Thymus (tissue), 11 donors: ENCODE measurements around the gene ELL2. TPM values are rescaled to one million over a fixed set of nuclear protein-coding genes. Genes with fewer than 3 reads are reported as not detected.

Experiments used
- DNase-seq, 9 donors: peaks; one replicate each; pipeline ENCODE4 v3.0.0-alpha.2; 2013; ENCODE audit warnings: low spot score in 9 of 9, low read depth in 6 of 9, missing footprints in 1 of 9
- H3K27ac ChIP-seq, 2 donors: one replicate each; pipeline ENCODE4 v1.5.1; 2013; ENCODE audit warnings: control low read depth in 1 of 2, low read depth in 1 of 2, low read length in 1 of 2, mild to moderate bottlenecking in 1 of 2, moderate library complexity in 1 of 2
- H3K27me3 ChIP-seq, 2 donors: one replicate each; pipeline ENCODE4 v1.5.1; 2013; ENCODE audit warnings: low read length in 1 of 2; ENCODE audit not compliant: control insufficient read depth in 2 of 2, insufficient read depth in 1 of 2
- H3K36me3 ChIP-seq, 2 donors: one replicate each; pipeline ENCODE4 v1.5.1; 2013; ENCODE audit warnings: low read length in 1 of 2, mild to moderate bottlenecking in 1 of 2, moderate library complexity in 1 of 2; ENCODE audit not compliant: control insufficient read depth in 2 of 2, insufficient read depth in 2 of 2
- H3K4me1 ChIP-seq, 2 donors: one replicate each; pipeline ENCODE4 v1.5.1; 2013; ENCODE audit warnings: low read length in 2 of 2; ENCODE audit not compliant: control insufficient read depth in 2 of 2, insufficient read depth in 2 of 2
- H3K4me3 ChIP-seq, 2 donors: one replicate each; pipeline ENCODE4 v1.5.1; 2013; ENCODE audit warnings: low read length in 2 of 2, control low read depth in 1 of 2, mild to moderate bottlenecking in 1 of 2
- H3K9me3 ChIP-seq, 2 donors: one replicate each; pipeline ENCODE4 v1.5.1; 2013; ENCODE audit warnings: low read length in 1 of 2, mild to moderate bottlenecking in 1 of 2; ENCODE audit not compliant: control insufficient read depth in 2 of 2, insufficient read depth in 1 of 2
- WGBS: extraction: QIAGEN DNeasy Blood & Tissue Kit; methylation state at CpG from one replicate; pipeline ENCODE4 v1.1.7; 2013; 5-methylcytosine and 5-hydroxymethylcytosine counted together
- polyA plus RNA-seq: library from polyadenylated mRNA; stranded (reverse); fragments of 200-250 nt; gene quantifications from one replicate; pipeline ENCODE4 v1.2.3, GENCODE V29; 2013
- total RNA-seq: library from RNA; stranded (reverse); fragments of 120-200 nt; gene quantifications from one replicate; pipeline ENCODE4 v1.2.4, GENCODE V29; 2013
- donor health status: healthy.

The ELL2 gene
- total and polyA plus RNA-seq, 2 donors: 9.3 to 22.5 TPM

DNA sequence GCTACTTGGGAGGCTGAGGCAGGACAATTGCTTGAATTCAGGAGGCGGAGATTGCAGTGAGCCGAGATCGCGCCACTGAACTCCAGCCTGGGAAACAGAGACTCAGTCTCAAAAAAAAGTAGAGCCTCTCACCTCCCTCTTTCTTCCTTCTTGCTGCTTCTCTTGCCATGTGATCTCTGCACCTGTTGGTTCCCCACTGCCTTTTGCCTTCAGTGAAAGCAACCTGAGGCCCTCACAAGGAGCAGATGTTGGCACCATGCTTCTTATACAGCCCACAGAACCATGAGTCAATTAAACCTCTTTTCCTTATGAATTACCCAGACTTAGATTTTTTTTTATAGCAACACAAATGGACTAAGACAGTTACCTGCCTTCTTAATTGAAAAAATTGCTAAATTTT lies 93.5 kb downstream of the ELL2 start:
- no peaks in the 10 kb centered on the region for H3K36me3 ChIP-seq
- no peaks in the 10 kb centered on the region for H3K9me3 ChIP-seq
- H3K4me1 ChIP-seq: peaks cover 12 to 32% of the 10 kb centered on the region in 2 donors
- 97% methylated on average over 4 of the region's 4 CpGs for WGBS
- DNase-seq: peak in 2 of 9 donors; percentile 43 to 59
- no peak overlapping the region for H3K4me3 ChIP-seq
- H3K27ac ChIP-seq: no peak overlapping the region
- H3K27me3 ChIP-seq: peaks cover 0 to 7% of the 10 kb centered on the region in 2 donors

DNA sequence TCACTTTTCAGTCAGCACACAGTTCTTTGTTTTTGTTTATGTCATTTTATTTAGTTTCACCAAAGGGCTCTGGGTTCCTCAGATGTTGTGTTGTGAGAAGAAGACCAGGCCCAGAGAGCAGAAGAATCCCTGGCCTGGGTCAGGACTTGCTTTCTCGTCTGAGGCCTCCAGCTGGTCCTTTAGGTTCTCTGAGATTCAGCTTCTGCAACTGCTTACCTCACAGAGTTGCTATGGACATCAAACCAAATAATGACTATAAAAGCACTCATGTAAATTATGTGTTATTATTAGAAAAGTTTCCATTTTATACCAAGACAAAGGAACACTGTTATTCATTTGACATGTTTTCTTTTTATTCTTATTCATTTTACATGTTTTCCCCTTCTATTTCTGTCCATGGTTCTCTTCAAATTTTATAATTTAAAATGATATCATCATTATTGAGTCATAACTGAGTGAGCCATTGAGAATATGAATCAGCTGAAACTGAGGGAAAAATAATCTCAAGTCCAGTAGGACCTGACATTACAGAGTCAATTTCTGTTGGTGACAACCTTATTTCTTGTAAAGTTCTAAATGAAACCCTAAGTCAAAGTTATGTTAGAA lies 95.1 kb downstream of the ELL2 start:
- Histone ChIP-seq H3K27ac (no peak overlapping the region), H3K36me3 (no peaks in the 10 kb centered on the region), H3K4me3 (no peak overlapping the region), H3K9me3 (no peaks in the 10 kb centered on the region), H3K27me3 (peaks cover 0 to 7% of the 10 kb centered on the region in 2 donors), H3K4me1 (peaks cover 12 to 36% of the 10 kb centered on the region in 2 donors)
- DNase-seq: no peak
- WGBS: 94% methylated on average over 1 of the region's 1 CpG

DNA sequence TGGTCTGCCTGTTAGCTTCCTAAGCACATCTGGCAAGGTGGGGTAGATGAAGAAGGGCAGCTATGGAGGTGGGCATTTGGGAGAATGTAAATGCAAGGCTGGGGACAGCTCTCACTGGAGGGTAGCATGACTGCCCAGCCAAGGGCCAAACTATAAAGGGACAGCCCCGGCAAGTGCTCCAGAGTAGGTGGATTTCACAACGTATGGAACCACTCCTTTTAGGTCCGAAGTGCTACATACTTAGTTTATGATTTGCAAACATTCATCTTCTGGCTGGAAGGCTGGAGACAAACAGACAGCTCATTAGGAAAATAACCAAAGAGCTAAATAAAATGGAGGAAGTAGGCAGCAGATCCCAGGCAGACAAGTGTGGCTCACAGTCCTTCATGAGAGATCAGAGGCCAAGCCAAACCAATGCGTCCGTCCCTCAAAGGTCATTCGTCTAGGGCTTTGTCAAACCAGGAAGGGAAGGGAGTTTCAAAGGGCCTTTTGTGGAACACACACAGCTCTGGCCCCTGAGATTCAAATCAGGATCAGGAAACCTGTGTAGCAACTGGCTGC lies 96.6 kb downstream of the ELL2 start:
- 97% methylated on average over 6 of the region's 6 CpGs for WGBS
- Histone ChIP-seq H3K36me3 (no peaks in the 10 kb centered on the region), H3K27me3 (no peaks in the 10 kb centered on the region), H3K9me3 (no peaks in the 10 kb centered on the region), H3K27ac (no peak overlapping the region), H3K4me1 (peaks cover 4 to 32% of the 10 kb centered on the region in 2 donors), H3K4me3 (no peak overlapping the region)
- no peak for DNase-seq

DNA sequence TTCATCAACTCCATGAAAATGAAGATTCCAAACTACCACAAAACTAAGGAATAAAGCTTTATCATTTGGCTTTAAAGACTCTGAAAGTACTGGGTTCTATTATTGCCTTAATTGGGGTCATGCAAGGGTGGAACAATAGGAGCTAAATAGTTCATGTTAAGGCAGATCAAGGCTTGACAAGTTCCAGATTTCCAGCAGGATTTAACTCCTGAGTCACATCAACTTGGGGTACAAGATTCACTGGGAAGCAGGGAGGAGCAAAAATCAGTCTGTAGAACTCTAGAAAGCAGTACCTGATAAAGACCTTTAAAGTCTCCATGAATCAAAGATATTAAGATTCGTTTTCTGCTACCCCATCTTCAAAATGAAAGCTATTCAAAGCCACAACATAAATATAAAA lies 97.2 kb downstream of the ELL2 start:
- Histone ChIP-seq H3K4me3 (no peak overlapping the region), H3K27me3 (no peaks in the 10 kb centered on the region), H3K9me3 (no peaks in the 10 kb centered on the region), H3K27ac (no peak overlapping the region), H3K4me1 (peaks cover 4 to 32% of the 10 kb centered on the region in 2 donors), H3K36me3 (no peaks in the 10 kb centered on the region)
- no peak for DNase-seq
- WGBS: 85% methylated on average over 1 of the region's 1 CpG

DNA sequence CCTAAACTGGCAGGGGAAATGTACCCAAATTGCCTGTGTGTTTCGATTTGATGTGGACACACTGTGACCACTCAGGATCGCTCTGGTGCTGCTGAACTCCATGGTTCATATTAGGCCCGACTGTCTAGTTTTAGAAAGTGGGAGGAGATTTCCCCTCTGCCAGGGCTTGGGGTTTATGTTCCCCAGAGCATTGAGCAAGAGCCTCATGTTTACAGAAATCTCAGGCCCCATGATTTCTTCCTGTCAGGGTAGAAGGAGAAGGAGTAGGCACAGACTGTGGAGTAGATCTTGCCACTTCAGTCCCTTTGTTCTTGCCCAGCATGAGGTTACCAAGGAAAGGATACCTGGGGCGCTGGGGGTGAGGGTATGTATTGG lies 98.3 kb downstream of the ELL2 start:
- WGBS: 84% methylated on average over 4 of the region's 4 CpGs
- Histone ChIP-seq H3K36me3 (no peaks in the 10 kb centered on the region), H3K27me3 (no peaks in the 10 kb centered on the region), H3K27ac (no peak overlapping the region), H3K4me3 (no peak overlapping the region), H3K9me3 (no peaks in the 10 kb centered on the region), H3K4me1 (peaks cover 0 to 28% of the 10 kb centered on the region in 2 donors)
- DNase-seq: no peak

DNA sequence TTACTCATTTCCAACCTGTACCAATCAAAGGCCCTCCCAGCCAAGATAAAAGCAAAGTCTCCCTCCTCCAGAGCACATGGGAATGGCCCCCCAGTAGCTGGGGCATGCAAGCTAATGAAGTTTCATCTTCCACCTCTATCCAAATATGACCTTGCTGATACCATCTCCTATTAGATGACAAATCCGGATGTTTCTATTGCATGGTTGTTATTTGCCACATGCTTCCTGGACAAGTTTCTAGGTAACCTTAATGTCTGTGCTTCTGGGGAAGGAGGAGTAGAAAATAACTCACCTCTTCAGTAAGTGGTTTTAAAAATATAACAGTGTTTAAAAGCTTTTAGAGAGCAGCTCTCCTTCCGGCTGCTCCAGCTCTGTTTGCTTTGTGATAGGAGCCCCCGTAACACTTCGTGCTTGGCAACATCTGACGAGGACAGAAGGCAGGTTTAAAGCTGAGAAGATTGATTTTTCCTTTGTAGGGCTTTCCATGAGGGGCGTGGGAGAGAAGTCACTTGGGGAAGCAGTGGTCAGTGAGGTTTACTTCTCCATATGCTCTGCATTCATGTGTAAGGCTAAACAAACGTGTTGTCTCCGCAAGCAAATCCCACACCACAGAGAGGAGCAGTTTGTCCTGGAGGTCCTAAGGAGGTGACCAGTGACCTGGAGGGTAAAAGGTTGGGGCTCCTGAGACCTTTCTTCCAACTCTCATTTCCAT lies 98.8 kb downstream of the ELL2 start:
- Histone ChIP-seq H3K4me1 (peaks cover 0 to 24% of the 10 kb centered on the region in 2 donors), H3K4me3 (no peak overlapping the region), H3K27me3 (no peaks in the 10 kb centered on the region), H3K27ac (no peak overlapping the region), H3K36me3 (no peaks in the 10 kb centered on the region), H3K9me3 (no peaks in the 10 kb centered on the region)
- 95% methylated on average over 8 of the region's 8 CpGs for WGBS
- no peak for DNase-seq

DNA sequence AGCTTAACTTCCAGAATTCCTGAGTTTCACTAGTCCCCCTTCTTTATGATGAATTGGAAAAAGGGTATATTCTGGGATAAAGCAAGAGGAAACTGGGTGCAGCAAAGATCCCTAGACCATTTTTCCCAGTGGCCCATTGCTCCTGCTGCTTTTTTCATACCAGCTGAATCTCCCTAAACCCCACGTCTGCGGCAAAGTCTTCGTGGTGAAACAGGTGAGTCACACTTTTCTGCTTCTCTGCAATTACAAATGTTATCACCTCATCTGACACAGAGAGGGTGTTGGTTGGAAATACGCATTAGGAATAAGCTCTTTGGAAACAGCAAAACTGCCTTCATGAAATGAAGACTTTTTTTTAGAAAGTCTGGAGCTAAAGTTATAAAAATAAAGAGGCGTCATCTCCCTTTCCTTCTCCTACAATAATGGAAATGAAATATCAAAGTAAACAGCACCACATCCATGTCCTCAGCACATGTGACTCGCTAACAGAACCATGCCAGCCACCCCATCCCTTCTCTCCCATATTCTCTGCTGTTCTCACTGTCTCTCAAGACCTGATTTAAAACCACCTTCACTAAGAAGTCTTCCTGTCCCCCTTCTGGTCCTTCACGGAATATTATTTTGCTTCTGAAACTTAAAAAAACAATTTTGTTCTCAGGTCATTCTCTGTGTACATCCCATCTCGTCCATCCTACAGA lies 99.6 kb downstream of the ELL2 start:
- WGBS: 84% methylated on average over 8 of the region's 8 CpGs
- Histone ChIP-seq H3K27ac (no peak overlapping the region), H3K36me3 (no peaks in the 10 kb centered on the region), H3K27me3 (no peaks in the 10 kb centered on the region), H3K4me3 (no peak overlapping the region), H3K9me3 (no peaks in the 10 kb centered on the region), H3K4me1 (peaks cover 0 to 21% of the 10 kb centered on the region in 2 donors)
- no peak for DNase-seq

DNA sequence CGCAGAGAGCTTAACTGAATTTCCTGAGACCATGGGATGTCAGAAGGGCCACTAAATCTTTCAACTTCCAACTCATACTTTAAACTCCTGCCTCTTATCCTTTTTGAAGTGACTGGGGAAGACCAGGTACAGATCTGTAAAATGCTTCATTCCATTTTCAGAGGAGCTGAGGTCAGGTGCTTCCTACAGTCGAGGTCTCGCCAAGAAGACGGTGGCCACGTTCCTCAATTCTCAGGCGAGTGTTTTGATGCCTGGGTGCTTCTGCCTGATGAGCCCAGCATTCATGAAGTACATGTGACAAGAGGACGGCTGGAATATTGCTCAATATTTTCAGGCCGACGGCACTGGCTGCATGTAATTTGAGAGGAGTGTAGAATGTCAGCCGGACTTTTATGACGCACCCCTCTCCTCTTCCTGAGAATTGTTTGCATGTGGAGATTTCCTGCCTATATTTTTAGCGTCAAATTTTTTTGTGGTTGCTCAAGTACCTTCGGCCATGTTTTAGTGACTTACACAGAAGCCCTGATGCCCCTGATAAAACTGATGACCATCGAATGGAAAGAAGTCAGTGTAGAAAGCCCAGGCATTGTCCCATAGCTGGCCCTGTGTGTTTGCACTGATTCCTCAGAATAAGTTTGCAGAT lies 100.3 kb downstream of the ELL2 start:
- no peaks in the 10 kb centered on the region for H3K27me3 ChIP-seq
- peak in 1 of 9 donors; percentile 29 for DNase-seq
- no peaks in the 10 kb centered on the region for H3K9me3 ChIP-seq
- H3K36me3 ChIP-seq: no peaks in the 10 kb centered on the region
- H3K4me1 ChIP-seq: peaks cover 0 to 21% of the 10 kb centered on the region in 2 donors
- H3K27ac ChIP-seq: no peak overlapping the region
- no peak overlapping the region for H3K4me3 ChIP-seq
- WGBS: 9% methylated on average over 14 of the region's 14 CpGs
